HEK293T (cell line): ENCODE measurements around the gene LIMCH1.
A peak's percentile ranks its signal among the peaks of the same experiment; 100 is the strongest.

Source experiments
- CTCF ChIA-PET: fragments of 350-600 bp; formaldehyde crosslinking; extraction: SDS; loops from one replicate; lab custom pipeline; 2021; ENCODE audit warnings: antibody characterized with exemption, inconsistent platforms; lab: Yijun Ruan, JAX
- POLR2A ChIA-PET: fragments of 350-600 bp; formaldehyde crosslinking; extraction: SDS; loops from one replicate; lab custom pipeline; 2020; ENCODE audit warnings: antibody characterized with exemption, inconsistent platforms; lab: Yijun Ruan, JAX
- DNase-seq: peaks from one replicate; pipeline ENCODE4 v3.0.0; 2012; ENCODE audit warnings: mixed read lengths; ENCODE audit errors: extremely low spot score
- ARNT ChIP-seq: fragments of 450-650 bp; IDR thresholded peaks from 2 replicates; pipeline ENCODE4 v1.6.1; 2017; ENCODE audit warnings: mild to moderate bottlenecking
- BHLHE40 ChIP-seq: fragments of 450-650 bp; IDR thresholded peaks from 2 replicates; pipeline ENCODE4 v1.6.1; 2016; ENCODE audit warnings: mild to moderate bottlenecking, moderate library complexity, borderline replicate concordance
- CTBP1 ChIP-seq: fragments of 450-650 bp; IDR thresholded peaks from 2 replicates; pipeline ENCODE4 v1.6.1; 2016; ENCODE audit warnings: borderline replicate concordance
- ELF4 ChIP-seq: fragments of 450-650 bp; IDR thresholded peaks from 2 replicates; pipeline ENCODE4 v1.6.1; 2017; ENCODE audit warnings: antibody characterized with exemption
- FOXA1 ChIP-seq: fragments of 450-650 bp; IDR thresholded peaks from 2 replicates; pipeline ENCODE4 v1.6.1; 2016; ENCODE audit warnings: mild to moderate bottlenecking
- FOXK2 ChIP-seq: fragments of 450-650 bp; IDR thresholded peaks from 2 replicates; pipeline ENCODE4 v1.6.1; 2016; ENCODE audit warnings: mild to moderate bottlenecking
- FOXM1 ChIP-seq: fragments of 450-650 bp; IDR thresholded peaks from 2 replicates; pipeline ENCODE4 v1.6.1; 2017; ENCODE audit warnings: mild to moderate bottlenecking, borderline replicate concordance
- HDGF ChIP-seq: fragments of 450-650 bp; IDR thresholded peaks from 2 replicates; pipeline ENCODE4 v1.6.1; 2017; ENCODE audit warnings: antibody characterized with exemption, borderline replicate concordance
- L3MBTL2 ChIP-seq: fragments of 450-650 bp; conservative IDR thresholded peaks from 2 replicates; pipeline ENCODE4 v1.6.1; 2016; ENCODE audit warnings: mild to moderate bottlenecking
- LEF1 ChIP-seq: fragments of 450-650 bp; IDR thresholded peaks from 2 replicates; pipeline ENCODE4 v1.6.1; 2017; ENCODE audit warnings: mild to moderate bottlenecking, borderline replicate concordance
- NFRKB ChIP-seq: fragments of 450-650 bp; IDR thresholded peaks from 2 replicates; pipeline ENCODE4 v1.6.1; 2016; ENCODE audit warnings: mild to moderate bottlenecking, moderate library complexity
- SP1 ChIP-seq: fragments of 450-650 bp; IDR thresholded peaks from 2 replicates; pipeline ENCODE4 v1.6.1; 2017
- SUZ12 ChIP-seq: fragments of 450-650 bp; IDR thresholded peaks from 2 replicates; pipeline ENCODE4 v1.6.1; 2016; ENCODE audit warnings: mild to moderate bottlenecking
- TARDBP ChIP-seq: fragments of 450-650 bp; IDR thresholded peaks from 2 replicates; pipeline ENCODE4 v1.6.1; 2016
- ZNF384 ChIP-seq: fragments of 450-650 bp; IDR thresholded peaks from 2 replicates; pipeline ENCODE4 v1.6.1; 2016
- TF ChIP-seq, protein P1 (sequence below): fragments of 450-650 bp; IDR thresholded peaks from 2 replicates; pipeline ENCODE4 v1.6.1; 2016

Gene LIMCH1

DNA sequence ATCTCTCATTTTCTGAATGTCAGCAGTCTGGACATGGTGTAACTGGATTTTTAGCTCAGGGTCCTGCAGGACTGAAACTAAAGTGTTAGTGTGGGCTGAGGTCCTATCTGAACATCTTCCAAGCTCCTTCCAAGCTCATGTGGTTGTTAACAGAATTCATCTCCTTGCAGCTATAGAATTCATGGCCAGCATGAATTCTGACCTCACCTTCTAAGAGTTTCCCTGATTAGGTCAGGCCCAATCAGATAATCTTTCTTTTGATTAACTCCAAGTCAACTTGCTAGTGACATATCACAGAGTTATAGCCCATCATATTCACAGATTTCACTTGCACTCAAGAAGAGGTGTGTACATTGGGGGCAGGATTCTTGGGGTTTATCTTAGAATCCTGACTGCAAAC, 59.5 kb downstream of the LIMCH1 start:
- POLR2A ChIA-PET = no interaction called here
- no peak for DNase-seq

DNA sequence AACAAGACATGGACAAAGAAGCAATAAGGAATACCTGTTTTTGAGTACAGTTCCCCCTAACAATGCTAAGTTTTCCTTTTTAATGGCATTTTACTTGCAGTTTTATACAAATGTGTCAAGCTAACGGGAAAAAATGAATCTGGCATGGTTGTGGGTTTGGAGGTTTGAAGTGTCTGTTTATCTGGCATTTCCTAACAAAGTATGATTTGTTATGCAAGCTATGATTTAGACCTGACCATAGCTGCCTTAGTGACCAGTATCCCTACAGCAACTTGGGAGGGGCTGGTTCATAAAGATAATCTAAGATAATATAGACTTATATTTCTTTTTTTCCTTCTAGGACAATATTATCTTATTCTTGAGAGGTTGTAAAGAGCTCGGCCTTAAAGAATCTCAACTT, 60.6 kb downstream of the LIMCH1 start:
- no peak for TF ChIP-seq LEF1
- TF ChIP-seq, protein P1, sequence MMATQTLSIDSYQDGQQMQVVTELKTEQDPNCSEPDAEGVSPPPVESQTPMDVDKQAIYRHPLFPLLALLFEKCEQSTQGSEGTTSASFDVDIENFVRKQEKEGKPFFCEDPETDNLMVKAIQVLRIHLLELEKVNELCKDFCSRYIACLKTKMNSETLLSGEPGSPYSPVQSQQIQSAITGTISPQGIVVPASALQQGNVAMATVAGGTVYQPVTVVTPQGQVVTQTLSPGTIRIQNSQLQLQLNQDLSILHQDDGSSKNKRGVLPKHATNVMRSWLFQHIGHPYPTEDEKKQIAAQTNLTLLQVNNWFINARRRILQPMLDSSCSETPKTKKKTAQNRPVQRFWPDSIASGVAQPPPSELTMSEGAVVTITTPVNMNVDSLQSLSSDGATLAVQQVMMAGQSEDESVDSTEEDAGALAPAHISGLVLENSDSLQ = no peak
- TF ChIP-seq FOXA1 = no peak
- TF ChIP-seq ARNT = no peak
- no peak for TF ChIP-seq SUZ12
- no peak for TF ChIP-seq SP1
- TF ChIP-seq TARDBP = no peak
- no peak for TF ChIP-seq HDGF
- no peak for TF ChIP-seq CTBP1
- TF ChIP-seq BHLHE40 = no peak
- TF ChIP-seq FOXK2 = no peak
- TF ChIP-seq ELF4 = no peak
- TF ChIP-seq L3MBTL2 = no peak
- no peak for TF ChIP-seq ZNF384
- no peak for TF ChIP-seq FOXM1
- TF ChIP-seq NFRKB = no peak
- CTCF ChIA-PET = no interaction called here
- DNase-seq = no peak
- POLR2A ChIA-PET = no interaction called here

More for the DNA sequence above, 59.5 kb downstream of the LIMCH1 start:
- TF ChIP-seq LEF1 (no peak), NFRKB (no peak)
- CTCF ChIA-PET = no interaction called here

DNA sequence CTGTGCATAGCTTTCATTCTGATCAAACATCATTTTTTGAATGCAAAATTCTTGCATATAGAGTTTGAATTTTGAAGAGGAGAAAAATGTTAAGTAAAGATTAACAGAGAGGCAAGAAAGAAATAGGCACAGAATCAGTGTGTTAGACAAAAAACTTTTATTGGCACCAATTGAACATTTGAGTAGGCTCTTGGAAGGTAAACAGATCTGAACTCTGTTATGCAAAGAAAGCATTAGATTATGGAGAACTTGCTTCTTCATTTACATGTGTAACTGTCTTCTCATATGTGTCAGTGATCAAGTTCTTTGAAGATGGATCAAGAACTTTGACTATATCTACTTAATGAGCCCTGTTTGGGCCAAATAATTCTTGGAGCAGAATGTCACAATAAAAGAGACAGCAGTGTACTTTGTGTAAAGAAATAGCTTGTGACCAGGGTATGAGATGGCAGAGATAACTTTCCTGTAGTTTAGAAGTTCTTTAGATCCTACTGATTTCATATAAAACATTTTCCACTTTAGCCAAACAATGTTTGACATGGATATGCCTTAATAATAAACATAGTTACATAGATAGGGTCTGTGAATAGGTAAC, 61.3 kb downstream of the LIMCH1 start:
- no peak for DNase-seq
- ChIA-PET CTCF (no interaction called here), POLR2A (no interaction called here)
- TF ChIP-seq FOXK2 (no peak), FOXM1 (no peak), ARNT (no peak), NFRKB (no peak), SP1 (no peak), CTBP1 (no peak), TARDBP (no peak), HDGF (no peak), BHLHE40 (no peak), FOXA1 (no peak), ZNF384 (no peak), ELF4 (no peak), LEF1 (no peak), SUZ12 (no peak), L3MBTL2 (no peak)
- TF ChIP-seq, protein P1 = no peak

DNA sequence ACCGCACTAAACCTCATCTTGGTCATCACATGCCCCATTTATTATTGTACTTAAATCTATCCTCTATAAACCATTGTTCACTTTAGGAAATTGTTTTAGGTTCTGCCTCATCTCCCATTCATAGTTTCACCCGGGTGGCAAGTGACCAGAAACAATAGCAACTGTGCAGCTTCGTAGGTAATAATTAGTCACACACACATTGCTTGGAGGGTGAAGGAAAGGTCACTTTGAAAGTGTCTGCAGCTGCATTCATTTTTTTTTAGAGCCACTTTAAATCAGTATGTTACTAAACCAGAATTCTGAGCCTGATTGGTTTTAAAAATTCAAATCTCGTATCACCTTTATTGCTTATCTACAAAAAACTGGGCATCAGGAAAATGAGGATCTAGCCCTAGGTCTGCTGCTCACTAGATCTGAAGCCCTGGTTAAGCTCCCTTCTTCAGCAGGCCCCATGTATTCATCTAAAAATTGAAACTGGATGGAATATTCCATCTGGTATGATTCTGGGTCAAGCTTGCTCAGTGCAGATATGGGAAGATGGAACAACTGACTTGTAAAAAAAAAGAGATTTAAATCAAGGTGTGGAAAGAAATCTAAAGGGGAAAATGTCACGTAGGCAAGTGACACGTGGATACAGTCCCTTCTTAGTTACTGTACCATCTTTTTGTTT, 62.4 kb downstream of the LIMCH1 start:
- CTCF ChIA-PET = no interaction called here
- POLR2A ChIA-PET = no interaction called here
- no peak for DNase-seq
- TF ChIP-seq NFRKB (no peak), ARNT (no peak), TARDBP (no peak), SUZ12 (no peak), CTBP1 (no peak), FOXK2 (no peak), ZNF384 (no peak), BHLHE40 (no peak), SP1 (no peak), FOXM1 (no peak), LEF1 (no peak), FOXA1 (no peak), L3MBTL2 (no peak), HDGF (no peak), ELF4 (no peak)
- TF ChIP-seq, protein P1 = no peak

DNA sequence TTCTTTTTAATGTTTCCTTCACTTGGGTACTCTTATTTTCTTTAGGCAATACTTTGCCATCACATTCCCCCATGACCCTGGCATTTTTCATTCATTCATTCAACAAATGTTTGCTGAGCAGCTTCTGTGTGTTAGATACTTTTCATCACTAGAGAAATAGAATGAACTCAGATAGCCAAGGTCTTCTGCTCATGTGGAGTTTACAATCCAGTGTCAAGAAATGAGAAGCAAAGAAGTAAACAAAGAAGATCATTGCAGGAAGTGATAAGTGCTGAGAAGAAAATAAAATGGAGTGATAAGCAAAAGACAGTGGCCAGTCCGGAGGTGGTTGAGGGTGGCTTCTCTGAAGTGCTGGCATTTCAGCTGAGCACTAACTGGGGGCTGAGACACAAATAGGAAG, 63.1 kb downstream of the LIMCH1 start:
- no peak for TF ChIP-seq ARNT
- ChIA-PET POLR2A (no interaction called here), CTCF (no interaction called here)
- DNase-seq = no peak

DNA sequence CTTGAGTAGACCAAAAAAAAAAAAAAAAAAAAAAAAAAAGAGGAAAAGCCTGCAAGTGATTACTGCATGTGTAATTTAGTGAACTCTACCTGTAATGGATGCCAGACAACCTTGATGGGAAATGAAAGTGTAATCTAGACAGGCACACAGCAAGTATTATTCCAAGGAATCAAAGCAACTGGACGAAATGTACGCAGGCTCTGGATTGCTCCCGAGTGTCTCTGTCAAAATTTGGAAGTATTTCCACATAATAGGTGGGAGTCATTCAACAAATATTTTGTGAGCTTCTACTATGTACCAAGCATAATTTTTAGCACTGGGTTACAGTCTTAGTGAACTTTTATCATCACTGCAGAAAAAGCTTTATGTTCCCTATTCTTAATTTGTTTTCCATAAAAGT, 64.2 kb downstream of the LIMCH1 start:
- ChIA-PET POLR2A (interaction anchor here (0.6 kb wide), 1 partner anchor 8 kb away, joined by 3 read pairs; no protein-coding TSS in a partner anchor), CTCF (interaction anchor here (0.6 kb wide), 1 partner anchor 477 kb away, joined by 3 read pairs; no protein-coding TSS in a partner anchor)
- TF ChIP-seq ZNF384 (peak; percentile 54), SUZ12 (no peak)
- DNase-seq = no peak
